ENCODE results near the gene SLC25A34. TPM values are rescaled to one million over a fixed set of nuclear protein-coding genes. Genes with fewer than 3 reads are reported as not detected.

The SLC25A34 gene
- total RNA-seq, 3 donors from 2014 or later: 6.4 to 15.7 (median 8.1) TPM

- Histone ChIP-seq H3K36me3 (ENCODE audit: low read depth) (no peaks in the 10 kb centered on the region), H3K4me3 (no peak overlapping the region), H3K4me1 (ENCODE audit: low read depth) (no peaks in the 10 kb centered on the region), H3K9me3 (no peaks in the 10 kb centered on the region)
- DNase-seq (peak in 2 of 3 donors; percentile 46 to 52), ATAC-seq (peak; percentile 92)
- intact Hi-C loops (cut with DNase I, micrococcal nuclease): no loop called here
- no peak for TF ChIP-seq CTCF (IDR thresholded peaks at IDR 0.05)
Measured at GRCh38 chr1:15702722-15703550, 33.1 kb upstream of the SLC25A34 start.

DNA sequence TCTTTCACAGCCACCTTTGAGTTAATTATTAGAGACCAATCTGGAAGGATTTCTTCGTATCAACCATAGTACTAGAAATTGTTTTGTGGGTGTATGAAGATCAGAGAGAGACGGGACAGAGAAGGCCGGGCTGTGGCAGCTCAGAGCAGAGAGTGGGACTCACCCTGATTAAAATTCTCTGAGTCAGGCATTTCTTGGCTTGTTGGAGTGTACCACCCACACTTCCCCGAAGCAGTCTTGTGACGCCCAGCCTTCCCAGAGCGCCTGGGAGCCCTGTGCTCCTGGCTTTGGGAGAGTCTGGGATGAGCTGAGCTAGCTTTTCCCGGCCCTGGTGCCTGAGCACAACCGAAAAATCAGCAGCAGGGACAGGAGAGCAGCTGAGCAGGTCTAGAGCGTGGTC, 32.5 kb upstream of the SLC25A34 start:
- H3K9me3 ChIP-seq: no peaks in the 10 kb centered on the region
- TF ChIP-seq CTCF (IDR thresholded peaks at IDR 0.05): no peak
- DNase-seq (peak; percentile 48 to 70 (median 53)), ATAC-seq (peak; percentile 82)
- intact Hi-C loops (cut with DNase I, micrococcal nuclease): no loop called here
- no peak overlapping the region for H3K4me3 ChIP-seq
- no peaks in the 10 kb centered on the region for H3K36me3 ChIP-seq (ENCODE audit: low read depth)
- no peaks in the 10 kb centered on the region for H3K4me1 ChIP-seq (ENCODE audit: low read depth)

DNA sequence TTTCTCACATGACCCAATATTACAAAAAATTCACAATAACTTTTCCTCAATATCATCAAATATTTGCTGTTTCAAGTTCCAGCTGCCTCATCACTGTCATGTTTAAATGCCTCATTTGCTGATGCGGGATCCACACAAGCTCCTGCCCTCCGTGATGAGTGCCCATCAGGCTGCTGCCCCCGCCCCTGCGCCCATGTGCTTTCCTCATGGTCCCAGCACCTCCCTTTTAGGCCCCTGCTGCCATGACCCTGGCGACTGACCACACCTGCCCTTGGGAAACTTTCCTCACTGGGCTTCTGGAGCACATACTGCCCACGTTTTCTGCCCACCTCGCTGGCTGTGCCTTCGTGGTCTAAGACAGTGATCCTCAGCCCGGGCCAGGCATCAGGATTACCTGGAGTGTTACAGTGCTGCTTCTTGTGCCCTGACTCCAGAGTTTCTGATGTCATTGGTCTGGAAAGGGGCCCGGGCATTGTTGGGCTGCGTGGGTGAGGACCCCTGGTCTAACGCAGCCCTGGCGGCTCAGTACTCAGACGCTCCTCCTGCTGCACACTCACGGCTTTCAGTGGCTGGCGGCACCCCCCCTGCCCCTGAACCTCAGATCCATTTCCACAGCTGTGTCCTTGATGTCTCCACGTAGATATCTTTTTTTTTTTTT, 31.4 kb upstream of the SLC25A34 start:
- intact Hi-C loops (cut with DNase I, micrococcal nuclease): no loop called here
- Histone ChIP-seq H3K9me3 (no peaks in the 10 kb centered on the region), H3K4me3 (no peak overlapping the region), H3K4me1 (ENCODE audit: low read depth) (no peaks in the 10 kb centered on the region), H3K36me3 (ENCODE audit: low read depth) (no peaks in the 10 kb centered on the region)
- DNase-seq: no peak
- ATAC-seq: no peak
- TF ChIP-seq CTCF (IDR thresholded peaks at IDR 0.05): no peak

GRCh38 chr1:15705184-15705566, 30.9 kb upstream of the SLC25A34 start:
- no peak overlapping the region for H3K4me3 ChIP-seq
- H3K9me3 ChIP-seq: no peaks in the 10 kb centered on the region
- no peaks in the 10 kb centered on the region for H3K4me1 ChIP-seq (ENCODE audit: low read depth)
- ATAC-seq (no peak), DNase-seq (no peak)
- TF ChIP-seq CTCF (IDR thresholded peaks at IDR 0.05): no peak
- H3K36me3 ChIP-seq (ENCODE audit: low read depth): no peaks in the 10 kb centered on the region
- intact Hi-C loops (cut with DNase I, micrococcal nuclease): no loop called here

- no peak for ATAC-seq
Measured at GRCh38 chr1:15706751-15707150, 29.3 kb upstream of the SLC25A34 start.

More at GRCh38 chr1:15706751-15707150, 29.3 kb upstream of the SLC25A34 start:
- H3K9me3 ChIP-seq: no peaks in the 10 kb centered on the region
- no peaks in the 10 kb centered on the region for H3K36me3 ChIP-seq (ENCODE audit: low read depth)
- H3K4me3 ChIP-seq: no peak overlapping the region
- DNase-seq: no peak
- no peak for TF ChIP-seq CTCF (IDR thresholded peaks at IDR 0.05)
- intact Hi-C loops (cut with DNase I, micrococcal nuclease): no loop called here
- H3K4me1 ChIP-seq (ENCODE audit: low read depth): no peaks in the 10 kb centered on the region
